Stimulated activated CD8-positive, alpha-beta memory T cell treated with anti-CD3 and anti-CD28 coated beads, Interleukin-7, amount 100 ng/mL, for 1 hour (primary cell): ENCODE measurements around the gene NLK.

Experiments
- DNase-seq, 2 donors: peaks; one replicate each; pipeline ENCODE4 v3.0.0-alpha.2; 2020; ENCODE audit warnings: low read depth in 2 of 2

NLK gene

GRCh38 chr17:28113269-28113668, 70.8 kb downstream of the NLK start:
- no peak for DNase-seq

- no peak for DNase-seq
These were observed 72.6 kb downstream of the NLK start for GRCh38 chr17:28115046-28115445.

GRCh38 chr17:28117304-28117703, 74.8 kb downstream of the NLK start:
- DNase-seq = no peak

GRCh38 chr17:28118362-28118761, 75.9 kb downstream of the NLK start:
- no peak for DNase-seq

GRCh38 chr17:28119046-28119445, 76.6 kb downstream of the NLK start:
- no peak for DNase-seq

GRCh38 chr17:28119560-28119959, 77.1 kb downstream of the NLK start:
- DNase-seq = no peak

- no peak for DNase-seq
These were observed 78.3 kb downstream of the NLK start for GRCh38 chr17:28120766-28121165.

- DNase-seq = no peak
These were observed 82.5 kb downstream of the NLK start for GRCh38 chr17:28124962-28125361.

GRCh38 chr17:28125526-28126378, 83.3 kb downstream of the NLK start:
- DNase-seq = no peak

GRCh38 chr17:28127196-28127595, 84.7 kb downstream of the NLK start:
- no peak for DNase-seq

- DNase-seq = no peak
These were observed 86.3 kb downstream of the NLK start for GRCh38 chr17:28128779-28129178.

- DNase-seq = no peak
These were observed 88.0 kb downstream of the NLK start for GRCh38 chr17:28130472-28130871.

- DNase-seq = no peak
These were observed 89.1 kb downstream of the NLK start for GRCh38 chr17:28131599-28131998.

- DNase-seq = no peak
These were observed 91.1 kb downstream of the NLK start for GRCh38 chr17:28133562-28133970.

- no peak for DNase-seq
These were observed 94.4 kb downstream of the NLK start for GRCh38 chr17:28136923-28137322.

GRCh38 chr17:28139822-28140221, 97.3 kb downstream of the NLK start:
- no peak for DNase-seq

- DNase-seq = no peak
These were observed 98.8 kb downstream of the NLK start for GRCh38 chr17:28141313-28141712.

- DNase-seq = no peak
These were observed 99.3 kb downstream of the NLK start for GRCh38 chr17:28141773-28142172.

GRCh38 chr17:28142305-28142704, 99.8 kb downstream of the NLK start:
- DNase-seq = no peak

GRCh38 chr17:28144019-28144418, 101.5 kb downstream of the NLK start:
- no peak for DNase-seq

- DNase-seq = no peak
These were observed 102.9 kb downstream of the NLK start for GRCh38 chr17:28145348-28145747.

GRCh38 chr17:28147017-28147416, 104.5 kb downstream of the NLK start:
- DNase-seq = no peak

- no peak for DNase-seq
These were observed 108.5 kb downstream of the NLK start for GRCh38 chr17:28151001-28151400.

- DNase-seq = no peak
These were observed 111.7 kb downstream of the NLK start for GRCh38 chr17:28154214-28154613.
